BLaER1 (cell line): ENCODE data around the gene APOL1.

Experiments used
- H3K27ac ChIP-seq: shearing (Covaris generic); formaldehyde crosslinking; 2 replicates; pipeline ENCODE4 v1.8.1; 2022
- H3K27me3 ChIP-seq: shearing (Covaris generic); formaldehyde crosslinking; 2 replicates; pipeline ENCODE4 v1.8.1; 2022
- H3K36me3 ChIP-seq: shearing (Covaris generic); formaldehyde crosslinking; 2 replicates; pipeline ENCODE4 v1.8.1; 2022
- H3K4me1 ChIP-seq: shearing (Covaris generic); formaldehyde crosslinking; 2 replicates; pipeline ENCODE4 v1.8.1; 2022
- H3K4me2 ChIP-seq: shearing (Covaris generic); formaldehyde crosslinking; 2 replicates; pipeline ENCODE4 v1.8.1; 2022
- H3K4me3 ChIP-seq: shearing (Covaris generic); formaldehyde crosslinking; 2 replicates; pipeline ENCODE4 v1.8.1; 2022
- H3K9ac ChIP-seq: shearing (Covaris generic); formaldehyde crosslinking; 2 replicates; pipeline ENCODE4 v1.8.1; 2022
- H3K9me3 ChIP-seq: shearing (Covaris generic); formaldehyde crosslinking; 2 replicates; pipeline ENCODE4 v1.8.1; 2022
- H4K20me1 ChIP-seq: shearing (Covaris generic); formaldehyde crosslinking; 2 replicates; pipeline ENCODE4 v1.8.1; 2022
- Cebpa-rat ChIP-seq: shearing (Covaris generic); IDR thresholded peaks from 2 replicates; pipeline ENCODE4 v1.8.1; 2022

The APOL1 gene

GRCh38 chr22:36211237-36211861, 41.6 kb upstream of the APOL1 start:
- Histone ChIP-seq H3K4me2 (peak overlapping the region; percentile 43), H4K20me1 (no peaks in the 10 kb centered on the region), H3K4me3 (no peak overlapping the region), H3K27ac (no peak overlapping the region), H3K36me3 (no peaks in the 10 kb centered on the region), H3K27me3 (no peaks in the 10 kb centered on the region), H3K9ac (no peak overlapping the region), H3K9me3 (peaks cover 24% of the 10 kb centered on the region), H3K4me1 (peaks cover 20% of the 10 kb centered on the region)
- no peak for TF ChIP-seq Cebpa-rat

- Histone ChIP-seq H3K27ac (no peak overlapping the region), H3K36me3 (no peaks in the 10 kb centered on the region), H3K9ac (no peak overlapping the region), H3K9me3 (peaks cover 24% of the 10 kb centered on the region), H3K27me3 (no peaks in the 10 kb centered on the region), H3K4me1 (peaks cover 18% of the 10 kb centered on the region), H3K4me3 (no peak overlapping the region), H3K4me2 (no peak overlapping the region), H4K20me1 (no peaks in the 10 kb centered on the region)
- TF ChIP-seq Cebpa-rat, result no peak
Measured at GRCh38 chr22:36212901-36213300, 40.0 kb upstream of the APOL1 start.

- no peak overlapping the region for H3K4me2 ChIP-seq
Measured at GRCh38 chr22:36213586-36213985, 39.3 kb upstream of the APOL1 start.

GRCh38 chr22:36215981-36216380, 37.0 kb upstream of the APOL1 start:
- Histone ChIP-seq H3K27ac (no peak overlapping the region), H4K20me1 (no peaks in the 10 kb centered on the region), H3K9ac (no peak overlapping the region), H3K4me1 (peaks cover 13% of the 10 kb centered on the region), H3K4me2 (no peak overlapping the region), H3K36me3 (no peaks in the 10 kb centered on the region), H3K4me3 (no peak overlapping the region), H3K27me3 (no peaks in the 10 kb centered on the region), H3K9me3 (no peaks in the 10 kb centered on the region)
- no peak for TF ChIP-seq Cebpa-rat

More at GRCh38 chr22:36213586-36213985, 39.3 kb upstream of the APOL1 start:
- Histone ChIP-seq H3K9ac (no peak overlapping the region), H3K36me3 (no peaks in the 10 kb centered on the region), H3K27ac (no peak overlapping the region), H3K4me3 (no peak overlapping the region), H4K20me1 (no peaks in the 10 kb centered on the region), H3K27me3 (no peaks in the 10 kb centered on the region), H3K9me3 (peaks cover 21% of the 10 kb centered on the region), H3K4me1 (peaks cover 18% of the 10 kb centered on the region)
- no peak for TF ChIP-seq Cebpa-rat

GRCh38 chr22:36218648-36219193, 34.2 kb upstream of the APOL1 start:
- no peak overlapping the region for H3K4me3 ChIP-seq
- no peaks in the 10 kb centered on the region for H3K9me3 ChIP-seq
- TF ChIP-seq Cebpa-rat, result no peak
- H3K4me1 ChIP-seq, result peaks cover 7% of the 10 kb centered on the region; the same call in 1 of the 2 replicates
- no peaks in the 10 kb centered on the region for H4K20me1 ChIP-seq
- no peak overlapping the region for H3K9ac ChIP-seq
- H3K36me3 ChIP-seq, result no peaks in the 10 kb centered on the region
- H3K27me3 ChIP-seq, result no peaks in the 10 kb centered on the region
- no peak overlapping the region for H3K27ac ChIP-seq
- no peak overlapping the region for H3K4me2 ChIP-seq

GRCh38 chr22:36220451-36220921, 32.4 kb upstream of the APOL1 start:
- no peak for TF ChIP-seq Cebpa-rat
- H3K4me1 ChIP-seq, result peaks cover 7% of the 10 kb centered on the region; the same call in 1 of the 2 replicates
- H3K9ac ChIP-seq, result no peak overlapping the region
- H3K4me3 ChIP-seq, result no peak overlapping the region
- no peak overlapping the region for H3K4me2 ChIP-seq
- H4K20me1 ChIP-seq, result no peaks in the 10 kb centered on the region
- no peaks in the 10 kb centered on the region for H3K9me3 ChIP-seq
- H3K27ac ChIP-seq, result no peak overlapping the region
- H3K27me3 ChIP-seq, result no peaks in the 10 kb centered on the region
- no peaks in the 10 kb centered on the region for H3K36me3 ChIP-seq

- no peak for TF ChIP-seq Cebpa-rat
- Histone ChIP-seq H3K9ac (no peak overlapping the region), H3K4me3 (no peak overlapping the region), H3K27ac (no peak overlapping the region), H3K27me3 (no peaks in the 10 kb centered on the region), H3K9me3 (no peaks in the 10 kb centered on the region), H3K4me2 (no peak overlapping the region), H3K36me3 (peaks cover 7% of the 10 kb centered on the region; the same call in 1 of the 2 replicates), H3K4me1 (peaks cover 7% of the 10 kb centered on the region; the same call in 1 of the 2 replicates), H4K20me1 (no peaks in the 10 kb centered on the region)
Measured at GRCh38 chr22:36221799-36222751, 30.9 kb upstream of the APOL1 start.

GRCh38 chr22:36222887-36223450, 30.0 kb upstream of the APOL1 start:
- Histone ChIP-seq H4K20me1 (no peaks in the 10 kb centered on the region), H3K9ac (no peak overlapping the region), H3K27ac (no peak overlapping the region), H3K9me3 (no peaks in the 10 kb centered on the region), H3K36me3 (peaks cover 16% of the 10 kb centered on the region), H3K27me3 (no peaks in the 10 kb centered on the region), H3K4me1 (peaks cover 7% of the 10 kb centered on the region; the same call in 1 of the 2 replicates), H3K4me3 (no peak overlapping the region), H3K4me2 (no peak overlapping the region)
- no peak for TF ChIP-seq Cebpa-rat

GRCh38 chr22:36223504-36223903, 29.4 kb upstream of the APOL1 start:
- no peaks in the 10 kb centered on the region for H3K9me3 ChIP-seq
- no peaks in the 10 kb centered on the region for H3K27me3 ChIP-seq
- H3K36me3 ChIP-seq, result peaks cover 21% of the 10 kb centered on the region
- peaks cover 7% of the 10 kb centered on the region; the same call in 1 of the 2 replicates for H3K4me1 ChIP-seq
- no peak overlapping the region for H3K9ac ChIP-seq
- H3K4me2 ChIP-seq, result no peak overlapping the region
- no peak overlapping the region for H3K27ac ChIP-seq
- H4K20me1 ChIP-seq, result no peaks in the 10 kb centered on the region
- TF ChIP-seq Cebpa-rat, result no peak
- H3K4me3 ChIP-seq, result no peak overlapping the region
